Epithelial cell of proximal tubule (primary cell): Measurements from ENCODE around the gene NCKAP5. TPM values are rescaled to one million over a fixed set of nuclear protein-coding genes. Genes with fewer than 3 reads are reported as not detected.

ENCODE experiments used
- DNase-seq: peaks from one replicate; pipeline ENCODE4 v3.0.0-alpha.2; 2011; ENCODE audit warnings: low read depth
- H3K4me3 ChIP-seq: 2 replicates; pipeline ENCODE4 v1.5.1; 2011; ENCODE audit warnings: low read depth, mild to moderate bottlenecking, low read length
- total RNA-seq: library from RNA; depleted of rRNA; stranded (reverse); fragments of >200 nt; gene quantifications from 2 replicates; pipeline ENCODE4 v1.2.3, GENCODE V29; 2015
- TF ChIP-seq, protein P1 (sequence below): conservative IDR thresholded peaks from 2 replicates; pipeline ENCODE4 v1.5.1; 2012; ENCODE audit warnings: low read depth, mild to moderate bottlenecking, low read length

The NCKAP5 gene
- total RNA-seq, 1 donor from 2014 or later, result 0.69 TPM

DNA sequence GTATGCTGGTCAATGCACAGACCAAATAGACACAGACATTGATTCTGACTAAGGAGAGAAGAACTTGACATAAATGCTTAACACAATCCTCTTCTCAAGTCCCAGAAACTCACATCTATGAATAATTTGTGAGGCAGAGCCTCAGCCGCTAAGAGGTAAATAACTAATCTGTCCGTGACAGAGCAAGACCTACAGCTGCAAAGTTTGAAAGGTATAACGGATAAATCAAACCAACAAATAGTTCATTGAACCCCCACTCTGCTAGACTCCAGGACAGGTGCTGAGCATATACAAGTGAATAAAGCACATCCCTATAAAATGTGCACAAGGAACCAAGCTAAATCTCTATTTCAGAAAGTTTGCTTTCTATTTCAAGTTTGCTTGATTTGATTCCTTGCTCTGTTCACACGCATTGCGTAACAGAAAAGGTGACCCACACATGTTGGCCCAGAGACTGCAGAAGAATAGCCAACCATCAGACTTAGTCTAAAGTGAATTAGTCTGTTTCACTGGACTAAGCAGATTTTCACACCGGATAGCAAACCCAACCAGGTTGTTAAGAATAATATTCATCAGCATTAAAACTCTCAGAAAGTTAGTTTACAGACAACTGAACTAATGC is 51.7 kb downstream of the NCKAP5 start:
- TF ChIP-seq, protein P1, sequence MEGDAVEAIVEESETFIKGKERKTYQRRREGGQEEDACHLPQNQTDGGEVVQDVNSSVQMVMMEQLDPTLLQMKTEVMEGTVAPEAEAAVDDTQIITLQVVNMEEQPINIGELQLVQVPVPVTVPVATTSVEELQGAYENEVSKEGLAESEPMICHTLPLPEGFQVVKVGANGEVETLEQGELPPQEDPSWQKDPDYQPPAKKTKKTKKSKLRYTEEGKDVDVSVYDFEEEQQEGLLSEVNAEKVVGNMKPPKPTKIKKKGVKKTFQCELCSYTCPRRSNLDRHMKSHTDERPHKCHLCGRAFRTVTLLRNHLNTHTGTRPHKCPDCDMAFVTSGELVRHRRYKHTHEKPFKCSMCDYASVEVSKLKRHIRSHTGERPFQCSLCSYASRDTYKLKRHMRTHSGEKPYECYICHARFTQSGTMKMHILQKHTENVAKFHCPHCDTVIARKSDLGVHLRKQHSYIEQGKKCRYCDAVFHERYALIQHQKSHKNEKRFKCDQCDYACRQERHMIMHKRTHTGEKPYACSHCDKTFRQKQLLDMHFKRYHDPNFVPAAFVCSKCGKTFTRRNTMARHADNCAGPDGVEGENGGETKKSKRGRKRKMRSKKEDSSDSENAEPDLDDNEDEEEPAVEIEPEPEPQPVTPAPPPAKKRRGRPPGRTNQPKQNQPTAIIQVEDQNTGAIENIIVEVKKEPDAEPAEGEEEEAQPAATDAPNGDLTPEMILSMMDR, result no peak

GRCh38 chr2:133515271-133515670 is 53.0 kb downstream of the NCKAP5 start:
- DNase-seq, result no peak
- no peak overlapping the region for H3K4me3 ChIP-seq
- TF ChIP-seq, protein P1, result no peak

More for the DNA sequence above, 51.7 kb downstream of the NCKAP5 start:
- DNase-seq, result no peak
- no peak overlapping the region for H3K4me3 ChIP-seq

- TF ChIP-seq, protein P1, result no peak
- no peak overlapping the region for H3K4me3 ChIP-seq
- DNase-seq, result no peak
Observed at GRCh38 chr2:133513893-133514292, 54.4 kb downstream of the NCKAP5 start.

- no peak for DNase-seq
- TF ChIP-seq, protein P1, result no peak
- H3K4me3 ChIP-seq, result no peak overlapping the region
Observed at GRCh38 chr2:133512121-133512520, 56.1 kb downstream of the NCKAP5 start.

DNA sequence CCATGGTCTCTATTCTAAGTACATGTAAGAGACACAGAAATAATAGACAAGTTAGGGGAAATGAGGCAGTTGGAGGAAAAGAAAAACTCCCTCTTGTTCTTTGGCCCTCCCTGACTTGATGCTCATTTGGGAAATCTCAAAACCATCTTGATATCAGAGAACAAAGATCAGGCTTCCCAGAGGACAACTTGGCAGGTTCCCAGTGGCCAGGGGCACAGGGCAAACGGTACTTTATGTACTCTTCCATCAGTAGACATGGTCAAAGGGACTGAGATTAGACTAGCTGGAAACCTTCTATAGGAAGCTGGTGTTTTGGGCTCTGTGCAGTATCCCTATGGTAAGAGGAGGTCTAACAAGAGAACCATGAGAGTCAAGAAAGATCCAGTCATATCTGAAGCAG is 56.6 kb downstream of the NCKAP5 start:
- no peak overlapping the region for H3K4me3 ChIP-seq
- TF ChIP-seq, protein P1, result no peak
- no peak for DNase-seq

DNA sequence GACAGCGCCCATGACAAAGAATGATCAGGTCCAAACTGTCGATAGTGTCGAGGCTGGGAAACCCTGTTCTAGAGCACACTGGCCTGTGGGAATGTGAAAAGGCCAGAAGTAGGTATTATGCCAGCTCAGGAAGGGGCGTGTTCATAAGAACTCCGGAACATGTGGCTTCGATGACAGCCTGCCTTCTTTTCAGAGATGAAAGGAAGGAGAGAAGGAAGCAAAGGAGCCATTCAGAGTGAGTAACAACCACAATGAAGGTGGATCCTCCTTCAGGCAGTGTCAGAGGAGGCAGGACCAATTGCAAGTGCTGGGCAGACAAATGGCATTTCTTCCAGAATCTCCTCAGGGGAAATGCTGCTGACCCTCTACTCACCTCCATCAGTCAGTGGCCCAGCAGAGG is 58.5 kb downstream of the NCKAP5 start:
- no peak for DNase-seq
- TF ChIP-seq, protein P1, result no peak
- no peak overlapping the region for H3K4me3 ChIP-seq

DNA sequence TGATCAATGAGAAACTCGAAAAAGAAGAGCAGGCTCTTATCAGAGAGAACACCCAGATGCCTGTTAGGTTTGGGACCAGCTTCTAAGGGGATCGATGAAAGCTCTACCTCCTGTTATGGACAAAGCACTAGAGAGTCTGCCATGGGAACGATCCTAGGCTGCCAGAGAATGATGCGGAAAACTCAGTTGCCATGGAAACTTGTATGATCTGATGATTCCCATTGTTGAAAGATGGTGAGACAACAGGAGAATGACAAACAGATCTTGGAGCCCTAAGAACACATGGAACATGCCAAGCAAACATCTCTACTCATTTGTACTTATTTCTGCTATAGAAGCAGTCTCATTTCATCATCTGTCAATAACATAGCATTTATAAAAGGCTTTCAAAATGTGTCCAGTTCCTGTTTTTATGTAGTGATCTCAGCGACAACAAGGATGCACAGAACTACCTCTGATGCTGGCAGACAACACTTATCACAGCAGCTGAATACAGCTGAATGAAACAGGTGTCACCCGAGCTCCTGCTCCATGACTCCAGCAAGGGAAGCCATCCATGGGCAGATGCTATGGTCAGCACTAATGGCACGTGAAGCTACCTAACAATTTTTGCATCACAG is 59.6 kb downstream of the NCKAP5 start:
- TF ChIP-seq, protein P1, result no peak
- no peak for DNase-seq
- H3K4me3 ChIP-seq, result no peak overlapping the region
